ENCODE results near the gene PKD2.
"Not testable (repeated sequence)": the region's sequence is repeated elsewhere in the genome, so short reads cannot be mapped to it uniquely, and the experiment has no call there.

The PKD2 gene

DNA sequence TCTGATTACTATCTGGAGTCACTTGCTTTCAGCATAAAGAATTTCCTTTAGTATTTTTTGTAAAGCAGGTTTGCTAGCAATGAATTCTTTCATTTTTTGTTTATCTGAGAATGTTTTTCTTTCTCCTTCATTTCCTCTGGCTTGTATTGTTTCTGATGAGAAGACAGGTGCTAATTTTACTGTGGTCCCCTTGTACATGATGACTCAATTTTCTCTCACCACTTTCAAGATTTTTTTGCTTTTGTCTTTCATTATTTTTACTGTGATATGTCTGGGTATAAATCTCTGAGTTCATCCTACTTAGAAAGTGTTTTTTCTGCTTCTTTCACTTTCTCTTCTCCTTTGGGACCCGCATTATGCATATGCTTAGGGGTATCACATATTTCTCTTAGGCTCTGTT, 62.6 kb downstream of the PKD2 start:
- no peak for DNase-seq (ENCODE audit: low spot score)

DNA sequence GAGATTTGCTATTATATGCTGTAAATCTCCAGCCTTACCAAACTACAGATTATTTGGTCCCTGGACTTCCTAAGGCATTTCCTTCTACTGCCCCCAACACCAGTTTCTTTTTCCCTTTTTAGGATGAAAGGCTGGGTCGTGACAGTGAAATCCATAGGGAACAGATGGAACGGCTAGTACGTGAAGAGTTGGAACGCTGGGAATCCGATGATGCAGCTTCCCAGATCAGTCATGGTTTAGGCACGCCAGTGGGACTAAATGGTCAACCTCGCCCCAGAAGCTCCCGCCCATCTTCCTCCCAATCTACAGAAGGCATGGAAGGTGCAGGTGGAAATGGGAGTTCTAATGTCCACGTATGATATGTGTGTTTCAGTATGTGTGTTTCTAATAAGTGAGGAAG, 67.9 kb downstream of the PKD2 start:
- no peak for DNase-seq (ENCODE audit: low spot score)

DNA sequence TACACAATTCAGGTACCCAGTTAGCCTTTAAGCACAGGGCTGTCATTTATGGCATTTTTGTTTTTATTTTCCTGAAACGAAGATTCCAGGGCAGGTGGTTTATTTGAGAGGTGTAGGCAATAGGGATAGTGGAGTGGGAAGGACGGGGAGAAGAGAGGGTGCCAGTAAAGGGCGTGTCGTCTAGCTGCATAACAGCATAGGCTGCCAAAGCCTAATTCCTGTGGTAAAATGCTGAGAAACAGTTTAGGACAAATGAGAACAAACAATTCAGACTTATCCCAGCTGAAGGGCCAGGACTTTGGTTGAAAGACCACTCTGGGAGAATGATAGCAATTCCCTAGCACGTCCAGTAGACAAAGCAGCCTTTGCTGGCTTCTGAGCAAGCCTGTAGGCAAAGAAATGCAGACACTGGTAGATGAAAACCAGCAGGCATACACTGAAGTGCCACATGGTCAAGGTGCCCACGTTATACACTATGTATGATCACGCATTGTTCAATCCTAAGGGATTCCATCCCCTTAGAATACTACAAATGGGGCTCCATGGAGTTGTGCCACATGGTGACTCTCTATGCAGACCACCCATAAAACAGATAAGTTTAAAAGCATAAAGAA, 70.6 kb downstream of the PKD2 start:
- DNase-seq (ENCODE audit: low spot score) = no peak

- DNase-seq (ENCODE audit: low spot score) = no peak
These were observed 71.1 kb downstream of the PKD2 start for GRCh38 chr4:88078579-88078978.

DNA sequence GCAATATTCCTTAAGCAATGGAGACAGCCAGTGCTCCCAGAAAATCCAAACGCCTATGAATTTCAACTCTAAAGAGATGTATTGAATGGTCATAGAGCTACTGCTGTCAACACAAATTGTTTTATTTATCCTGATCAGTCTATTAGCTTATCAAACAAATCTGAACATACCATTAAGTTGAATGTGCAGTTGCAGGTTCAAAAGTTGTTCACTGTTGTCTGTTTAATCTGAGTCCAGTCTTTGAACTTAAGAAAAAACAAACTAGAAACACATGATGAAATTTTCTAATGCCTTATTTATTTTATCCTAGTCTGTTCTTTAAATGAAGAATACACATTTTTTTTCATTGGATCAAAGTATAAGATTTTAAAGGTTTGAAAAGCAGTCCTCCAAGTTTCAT, 73.2 kb downstream of the PKD2 start:
- DNase-seq (ENCODE audit: low spot score) = no peak

DNA sequence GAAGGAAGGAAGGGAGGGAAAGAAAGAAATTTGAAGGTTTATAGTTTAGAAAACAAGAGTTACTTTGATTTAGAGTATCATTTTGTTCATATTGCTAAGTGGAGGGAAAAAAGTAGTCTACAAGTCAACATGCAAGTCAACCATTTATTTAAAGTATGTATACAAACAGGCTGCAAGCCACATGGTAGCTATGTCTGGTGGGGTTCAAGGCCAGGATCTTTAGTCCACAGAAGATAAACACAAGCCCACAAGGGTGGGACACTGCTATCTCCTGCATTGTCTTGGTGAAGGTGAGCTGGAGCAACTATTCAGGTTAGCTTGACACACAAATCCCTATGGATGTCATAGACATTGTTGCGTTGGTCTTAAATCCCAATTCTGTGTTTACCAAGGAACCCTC, 79.6 kb downstream of the PKD2 start:
- no peak for DNase-seq (ENCODE audit: low spot score)

DNA sequence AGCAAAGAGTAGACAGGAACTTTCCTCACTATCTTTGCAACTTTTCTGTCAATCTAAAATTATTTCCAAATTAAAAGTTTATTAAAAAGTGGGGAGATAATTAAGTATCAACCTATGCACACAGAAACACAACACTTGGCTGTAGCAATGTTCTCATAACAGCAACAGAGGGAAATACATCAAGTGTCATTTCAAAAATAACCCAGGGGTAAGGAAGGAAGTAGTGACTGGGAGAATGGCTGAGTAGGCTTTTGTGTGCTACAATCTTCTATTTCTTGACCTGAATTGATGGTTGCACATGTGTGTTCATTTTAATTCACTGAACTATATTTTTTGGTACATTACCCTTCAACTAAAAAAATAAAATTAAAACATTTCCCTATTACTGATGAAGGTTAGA, 83.5 kb downstream of the PKD2 start:
- DNase-seq (ENCODE audit: low spot score) = no peak

- DNase-seq (ENCODE audit: low spot score) = no peak
These were observed 83.9 kb downstream of the PKD2 start for GRCh38 chr4:88091378-88091777.

- DNase-seq (ENCODE audit: low spot score) = no peak
These were observed 86.4 kb downstream of the PKD2 start for GRCh38 chr4:88093874-88094273.

DNA sequence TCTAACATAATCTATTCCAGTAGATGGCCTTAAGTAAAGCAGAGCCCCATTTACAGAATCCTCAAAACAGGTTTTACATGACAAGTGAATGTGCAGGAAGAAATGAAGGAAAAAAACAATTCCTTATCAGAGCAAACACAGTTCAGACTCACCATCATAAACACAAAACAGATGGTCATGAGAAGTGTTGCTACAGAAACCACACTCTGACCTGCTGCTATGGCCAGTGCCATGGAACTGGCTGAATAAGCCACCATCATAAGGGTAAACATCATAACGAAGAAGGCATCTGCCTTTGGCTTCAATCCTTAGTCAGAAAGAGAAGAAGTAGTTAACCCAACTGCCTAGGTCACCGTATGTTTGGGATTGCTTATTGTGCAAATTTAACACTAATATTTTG, 89.9 kb downstream of the PKD2 start:
- DNase-seq (ENCODE audit: low spot score) = no peak

- DNase-seq (ENCODE audit: low spot score) = no peak
These were observed 90.3 kb downstream of the PKD2 start for GRCh38 chr4:88097781-88098180.

DNA sequence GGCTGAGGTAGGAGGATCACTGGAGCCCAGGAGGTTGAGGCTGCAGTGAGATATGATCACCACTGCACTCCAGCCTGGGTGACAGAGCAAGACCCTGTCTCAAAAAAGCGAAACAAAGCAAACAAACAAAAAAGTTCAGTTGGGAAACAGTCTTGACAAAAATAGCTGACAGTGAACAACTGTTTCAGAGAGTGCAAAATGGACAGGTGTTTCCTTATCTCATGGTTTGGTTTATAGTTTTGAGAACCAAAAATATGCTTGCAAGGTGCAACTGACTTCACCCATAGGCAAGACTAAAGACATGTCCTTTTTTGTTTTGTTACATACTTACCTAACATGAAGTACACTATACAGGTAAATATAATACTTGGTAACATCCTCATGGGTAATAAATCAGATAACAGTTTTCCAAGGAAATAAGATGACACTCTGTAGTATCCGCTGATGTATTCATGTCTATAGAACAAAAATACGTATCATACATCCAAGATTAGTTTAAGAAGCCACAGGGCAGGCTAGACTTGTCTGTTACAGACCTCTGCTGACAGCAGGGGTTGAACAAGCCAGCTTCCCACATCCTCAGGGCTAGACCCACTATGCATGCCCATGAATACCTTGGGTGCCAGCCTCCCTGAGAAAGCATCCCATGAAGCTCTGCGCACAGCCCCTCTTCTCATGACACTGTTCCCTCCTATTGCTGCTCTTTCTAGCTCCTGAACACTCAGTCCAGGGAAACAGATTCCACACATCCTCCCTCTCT, 91.7 kb downstream of the PKD2 start:
- DNase-seq (ENCODE audit: low spot score) = no peak

GRCh38 chr4:88101165-88101564, 93.7 kb downstream of the PKD2 start:
- no peak for DNase-seq (ENCODE audit: low spot score)

GRCh38 chr4:88102026-88102425, 94.6 kb downstream of the PKD2 start:
- no peak for DNase-seq (ENCODE audit: low spot score)

- no peak for DNase-seq (ENCODE audit: low spot score)
These were observed 97.6 kb downstream of the PKD2 start for GRCh38 chr4:88104902-88105610.

- DNase-seq (ENCODE audit: low spot score) = no peak
These were observed 98.8 kb downstream of the PKD2 start for GRCh38 chr4:88106205-88106604.

DNA sequence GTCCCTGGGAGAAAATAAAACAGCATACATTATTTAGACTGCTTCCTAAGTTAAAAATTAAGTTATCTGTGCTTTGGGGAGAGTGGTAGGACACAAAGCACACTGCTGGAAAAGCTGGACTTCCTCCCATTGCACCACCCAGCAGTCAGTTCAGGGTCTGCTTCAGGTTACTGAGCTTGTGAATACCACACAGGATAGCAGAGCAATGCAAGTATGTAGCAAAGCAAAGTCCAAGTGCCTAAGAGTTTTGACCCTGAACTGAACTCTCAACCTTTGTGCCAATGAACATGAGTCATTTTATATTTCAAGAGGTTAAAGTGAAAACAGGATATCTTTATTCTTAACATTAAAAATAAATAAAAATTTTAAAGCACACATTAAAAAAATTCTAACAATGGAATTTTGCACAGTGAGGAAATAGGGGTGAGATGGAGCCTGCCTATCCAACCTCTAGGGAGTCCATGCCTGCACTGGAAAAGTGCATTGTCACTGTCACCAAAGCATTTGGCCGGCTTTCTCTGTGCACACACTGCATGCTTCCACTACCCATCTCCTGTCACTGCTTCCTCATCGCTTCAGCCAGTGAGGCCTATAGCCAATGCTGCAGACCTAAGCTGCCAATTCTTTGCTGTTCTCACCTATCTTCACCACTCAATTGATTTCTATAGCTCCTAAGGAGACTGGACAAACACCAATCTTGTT, 100.1 kb downstream of the PKD2 start:
- no peak for DNase-seq (ENCODE audit: low spot score)

- not testable (repeated sequence) for DNase-seq (ENCODE audit: low spot score)
These were observed 100.7 kb downstream of the PKD2 start for GRCh38 chr4:88108108-88108465.

DNA sequence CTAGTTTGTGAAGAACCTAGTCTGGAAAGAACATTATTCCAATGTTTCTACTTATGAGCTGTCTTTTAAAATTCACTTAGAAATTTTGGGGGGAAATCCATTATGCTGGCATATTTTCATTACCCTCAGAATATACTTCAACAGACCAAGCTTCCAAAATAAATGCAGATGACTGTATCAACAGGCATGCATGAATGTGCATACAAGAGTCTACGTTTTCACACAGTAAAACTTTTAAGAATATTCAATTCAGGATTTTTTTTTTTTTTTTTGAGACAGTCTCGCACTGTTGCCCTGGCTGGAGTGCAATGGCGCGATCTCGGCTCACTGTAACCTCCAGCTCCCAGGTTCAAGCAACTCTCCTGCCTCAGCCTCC, 101.3 kb downstream of the PKD2 start:
- no peak for DNase-seq (ENCODE audit: low spot score)

GRCh38 chr4:88109123-88109881, 101.9 kb downstream of the PKD2 start:
- no peak for DNase-seq (ENCODE audit: low spot score)

GRCh38 chr4:88110826-88111225, 103.4 kb downstream of the PKD2 start:
- no peak for DNase-seq (ENCODE audit: low spot score)

DNA sequence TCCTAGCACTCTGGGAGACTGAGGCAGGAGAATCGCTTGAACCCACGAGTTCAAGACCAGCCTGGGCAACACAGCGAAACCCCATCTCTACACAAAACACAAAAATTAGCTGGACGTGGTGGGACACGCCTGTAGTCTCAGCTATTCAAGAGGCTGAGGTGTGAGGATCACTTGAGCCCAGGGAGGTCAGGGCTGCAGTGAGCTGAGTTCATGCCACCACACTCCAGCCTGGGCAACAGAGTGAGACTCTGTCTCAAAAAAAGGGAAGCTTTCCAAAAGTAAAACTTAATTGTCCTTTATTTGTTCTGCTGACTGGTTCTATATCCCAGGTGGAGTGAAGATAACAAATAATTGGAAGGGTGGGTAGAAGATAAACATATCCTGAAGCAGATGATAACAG, 105.4 kb downstream of the PKD2 start:
- no peak for DNase-seq (ENCODE audit: low spot score)

All from germinal center (tissue), 1 donor.